K562 (cell line): Measurements from ENCODE around the gene RAX. TPM values are rescaled to one million over a fixed set of nuclear protein-coding genes. Genes with fewer than 3 reads are reported as not detected.

Experiments
- ATAC-seq: fragments of 200-7000 bp; cut with Tn5 transposase; 3 replicates; pipeline ENCODE4 v1.9.1; 2020; ENCODE audit warnings: moderate library complexity
- BruUV-seq: library from RNA; stranded (reverse); fragments of 400-500 nt; replicated peaks from 2 replicates; lab custom pipeline; 2021; lab: Mats Ljungman, UMichigan
- CTCF ChIA-PET: fragments of 300-600 bp; formaldehyde crosslinking; extraction: SDS; loops from one replicate; lab custom pipeline; 2021; ENCODE audit warnings: low intra/inter-chr PET ratio; lab: Yijun Ruan, JAX
- POLR2A ChIA-PET: fragments of 300-600, 350-650 bp; sonication (Branson Sonifier 250); formaldehyde crosslinking; extraction: SDS; loops from one replicate; lab custom pipeline; 2021; ENCODE audit warnings: antibody characterized with exemption, inconsistent platforms; lab: Yijun Ruan, JAX
- DNase-seq, 4 experiments: peaks; one replicate each; pipeline versions ENCODE4 v3.0.0 to v3.0.0-alpha.2; 2011 to 2018; ENCODE audit warnings: low spot score in 3 of 4, mixed read lengths in 3 of 4; ENCODE audit errors: extremely low read depth in 1 of 4
- FAIRE-seq: peaks from 2 replicates; lab custom pipeline; 2011; peaks lifted over from hg19 to GRCh38; lab: Jason Lieb, UNC
- H2AFZ ChIP-seq: 2 replicates; pipeline ENCODE4 v1.6.0; 2011; ENCODE audit warnings: low read depth, low read length, control low read depth, inconsistent platforms
- H3K27ac ChIP-seq: fragments of 200-600 bp; 3 replicates; pipeline ENCODE4 v1.8.0; 2011; ENCODE audit warnings: low read depth, mild to moderate bottlenecking, control low read depth, inconsistent platforms, low read length, moderate library complexity, mixed read lengths; ENCODE audit errors: extremely low read depth
- H3K27me3 ChIP-seq, 2 experiments: fragments of 300-600 bp in 1 of 2; 2 replicates in 1 of 2; 3 replicates in 1 of 2; pipeline versions ENCODE4 v1.6.0 to v1.8.0; 2011; ENCODE audit warnings: inconsistent platforms in 2 of 2, low read length in 2 of 2, mild to moderate bottlenecking in 1 of 2, mixed read lengths in 1 of 2, moderate library complexity in 1 of 2; ENCODE audit not compliant: control insufficient read depth in 2 of 2, insufficient read depth in 2 of 2
- H3K36me3 ChIP-seq: fragments of 300-600 bp; 3 replicates; pipeline ENCODE4 v1.8.0; 2011; ENCODE audit warnings: mild to moderate bottlenecking, low read length, inconsistent platforms; ENCODE audit not compliant: control insufficient read depth, insufficient read depth
- H3K4me1 ChIP-seq, 2 experiments: fragments of 200-600 bp in 1 of 2; replicated peaks in 1 of 2; 2 replicates in 1 of 2; 3 replicates in 1 of 2; pipeline versions ENCODE4 v1.5.1 to v1.8.0; 2011; ENCODE audit warnings: inconsistent platforms in 2 of 2, low read length in 2 of 2, mild to moderate bottlenecking in 1 of 2, mixed read lengths in 1 of 2, moderate library complexity in 1 of 2; ENCODE audit not compliant: control insufficient read depth in 2 of 2, insufficient read depth in 2 of 2
- H3K4me2 ChIP-seq: 2 replicates; pipeline ENCODE4 v1.6.1; 2011; ENCODE audit warnings: low read length, control low read depth, inconsistent platforms, mixed read lengths; ENCODE audit not compliant: insufficient read depth
- H3K4me3 ChIP-seq: fragments of 200-600 bp; sonication (generic), shearing (Covaris generic); 2 replicates; pipeline ENCODE4 v1.5.1; 2016; ENCODE audit warnings: control low read depth, inconsistent platforms
- H3K79me2 ChIP-seq: fragments of 200-600 bp; 3 replicates; pipeline ENCODE4 v1.8.0; 2011; ENCODE audit warnings: low read length, inconsistent platforms; ENCODE audit not compliant: control insufficient read depth, insufficient read depth
- H3K9ac ChIP-seq, 2 experiments: 2 replicates each; pipeline versions ENCODE4 v1.6.0 to v1.6.1; 2011; ENCODE audit warnings: low read depth in 2 of 2, low read length in 2 of 2, control low read depth in 1 of 2, inconsistent platforms in 1 of 2, mild to moderate bottlenecking in 1 of 2, mixed read lengths in 1 of 2; ENCODE audit not compliant: insufficient read depth in 1 of 2
- H3K9me1 ChIP-seq: one replicate; pipeline ENCODE4 v1.6.0; 2011; ENCODE audit warnings: inconsistent platforms, mild to moderate bottlenecking, low read length, moderate library complexity; ENCODE audit not compliant: control insufficient read depth, insufficient read depth
- H3K9me3 ChIP-seq: replicated peaks from 2 replicates; pipeline ENCODE4 v1.5.1; 2011; ENCODE audit warnings: low read depth, low read length, inconsistent platforms; ENCODE audit not compliant: control insufficient read depth, insufficient read depth
- H4K20me1 ChIP-seq: replicated peaks from 2 replicates; pipeline ENCODE4 v1.6.1; 2011; ENCODE audit warnings: low read length, inconsistent platforms, mixed read lengths; ENCODE audit not compliant: control insufficient read depth, insufficient read depth
- DDX20 ChIP-seq: fragments of 450-650 bp; IDR thresholded peaks from 2 replicates; pipeline ENCODE4 v1.6.1; 2016; ENCODE audit warnings: missing genetic modification characterization, low read depth, mild to moderate bottlenecking, missing compliant biosample characterization, moderate library complexity
- E2F3 ChIP-seq: fragments of 250-450 bp; sonication (Bioruptor Pico); IDR thresholded peaks from 2 replicates; pipeline ENCODE4 v1.4.0; 2020; ENCODE audit warnings: mild to moderate bottlenecking
- ESRRA ChIP-seq: fragments of 450-650 bp; IDR thresholded peaks from 2 replicates; pipeline ENCODE4 v1.6.1; 2014; ENCODE audit warnings: low read depth, mild to moderate bottlenecking, moderate library complexity, borderline replicate concordance
- ETV1 ChIP-seq: fragments of 450-650 bp; conservative IDR thresholded peaks from 2 replicates; pipeline ENCODE4 v1.6.1; 2016; ENCODE audit warnings: missing genetic modification characterization, control low read depth, low read depth, missing compliant biosample characterization
- FOXK2 ChIP-seq, 2 experiments: fragments of 450-650 bp; IDR thresholded peaks in 1 of 2; conservative IDR thresholded peaks in 1 of 2; 2 replicates each; pipeline ENCODE4 v1.6.1; 2016; ENCODE audit warnings: low read depth in 2 of 2, mild to moderate bottlenecking in 1 of 2
- HDAC2 ChIP-seq: fragments of 450-650 bp; IDR thresholded peaks from 2 replicates; pipeline ENCODE4 v1.6.1; 2016; ENCODE audit warnings: mild to moderate bottlenecking
- HEY1 ChIP-seq: fragments of 250-450 bp; sonication (Bioruptor Pico); IDR thresholded peaks from 2 replicates; pipeline ENCODE4 v1.5.0; 2020; ENCODE audit warnings: mild to moderate bottlenecking, moderate library complexity, borderline replicate concordance
- HMG20A ChIP-seq: fragments of 450-650 bp; formaldehyde crosslinking; conservative IDR thresholded peaks from 2 replicates; pipeline ENCODE4 v1.4.0; 2020; ENCODE audit warnings: mild to moderate bottlenecking, mixed read lengths
- IFI16 ChIP-seq: fragments of 250-450 bp; sonication (Bioruptor Pico); IDR thresholded peaks from 2 replicates; pipeline ENCODE4 v2.1.2; 2022; ENCODE audit warnings: mild to moderate bottlenecking, inconsistent platforms
- ILK ChIP-seq: fragments of 450-650 bp; IDR thresholded peaks from 2 replicates; pipeline ENCODE4 v1.6.1; 2016; ENCODE audit warnings: missing genetic modification characterization, low read depth, mild to moderate bottlenecking, missing compliant biosample characterization, moderate library complexity, borderline replicate concordance
- MAZ ChIP-seq, 2 experiments: fragments of 450-650 bp in 1 of 2; sonication (generic) in 1 of 2; formaldehyde crosslinking; IDR thresholded peaks in 1 of 2; conservative IDR thresholded peaks in 1 of 2; 2 replicates each; pipeline versions ENCODE4 v1.4.0 to v1.5.0; 2020; ENCODE audit warnings: mild to moderate bottlenecking in 1 of 2, missing genetic modification reagents in 1 of 2
- PHF8 ChIP-seq: fragments of 200-600 bp; sonication (generic); IDR thresholded peaks from 2 replicates; pipeline ENCODE4 v1.6.1; 2012; ENCODE audit warnings: mixed run types, mild to moderate bottlenecking, inconsistent platforms, low read length, moderate library complexity, borderline replicate concordance
- TRIM24 ChIP-seq, 2 experiments: fragments of 450-650 bp; IDR thresholded peaks; 2 replicates each; pipeline ENCODE4 v1.6.1; 2016
- YBX1 ChIP-seq: fragments of 450-650 bp; IDR thresholded peaks from 2 replicates; pipeline ENCODE4 v1.7.1; 2016; ENCODE audit warnings: mild to moderate bottlenecking
- ZNF707 ChIP-seq: fragments of 250-450 bp; sonication (Bioruptor Pico); conservative IDR thresholded peaks from 2 replicates; pipeline ENCODE4 v1.8.0; 2022; ENCODE audit warnings: inconsistent platforms, mild to moderate bottlenecking, moderate library complexity
- WGBS: fragments of 100-300 bp; shearing (Covaris generic); methylation state at CpG from one replicate; pipeline ENCODE4 v1.1.6; 2016; ENCODE audit warnings: low coverage, mixed read lengths; ENCODE audit not compliant: insufficient coverage; ENCODE audit errors: missing lambda C conversion rate; 5-methylcytosine and 5-hydroxymethylcytosine counted together
- in situ Hi-C: fragments of 300-500 bp; cut with MboI; formaldehyde crosslinking; loops from 4 replicates; pipeline ENCODE4 v1.15.0; 2018; ENCODE audit warnings: inconsistent platforms, mixed read lengths
- intact Hi-C: fragments of 100-400 bp; cut with micrococcal nuclease; formaldehyde crosslinking; loops from 2 replicates; pipeline ENCODE4 v1.14.2; 2022
- polyA plus RNA-seq, 8 experiments: library from polyadenylated mRNA; depleted of rRNA in 4 of 8; stranded (reverse) in 5 of 8; unstranded in 3 of 8; fragments of >200 nt; fragmentation: Nextera tagmentation in 2 of 8; fragmentation: Illumina TruSeq in 1 of 8; extraction: Ambion mirVana in 2 of 8; extraction: Trizol in 1 of 8; gene quantifications; 2 replicates each; pipeline versions ENCODE4 v1.2.1 to v1.2.3, GENCODE V29; 2011 to 2014; ENCODE audit warnings: inconsistent platforms in 1 of 8, missing spikeins in 1 of 8
- total RNA-seq, 7 experiments: library from RNA; depleted of rRNA in 6 of 7; stranded (reverse); fragments of >200 nt in 6 of 7; fragmentation: Illumina TruSeq in 2 of 7; extraction: Trizol in 2 of 7; gene quantifications; 2 replicates each; pipeline versions ENCODE4 v1.2.1 to v1.2.3, GENCODE V29; 2011 to 2021; ENCODE audit warnings: low replicate concordance in 1 of 7
- TF ChIP-seq, protein P1 (sequence below): fragments of 250-450 bp; sonication (Bioruptor Pico); IDR thresholded peaks from 2 replicates; pipeline ENCODE4 v1.8.0; 2022; ENCODE audit warnings: moderate library complexity, mild to moderate bottlenecking, inconsistent platforms
- TF ChIP-seq, protein P2 (sequence below): fragments of 250-450 bp; sonication (Bioruptor Pico); IDR thresholded peaks from 2 replicates; pipeline ENCODE4 v1.9.0; 2021; ENCODE audit warnings: mild to moderate bottlenecking, inconsistent platforms
- TF ChIP-seq, protein P3 (sequence below): IDR thresholded peaks from 2 replicates; pipeline ENCODE4 v1.6.1; 2014; ENCODE audit warnings: antibody characterized with exemption

The RAX gene
- total and polyA plus RNA-seq, 9 of the 15 experiments (the other 6 are each of a cell fraction or from before 2014, with no cell fraction given) = not detected

DNA sequence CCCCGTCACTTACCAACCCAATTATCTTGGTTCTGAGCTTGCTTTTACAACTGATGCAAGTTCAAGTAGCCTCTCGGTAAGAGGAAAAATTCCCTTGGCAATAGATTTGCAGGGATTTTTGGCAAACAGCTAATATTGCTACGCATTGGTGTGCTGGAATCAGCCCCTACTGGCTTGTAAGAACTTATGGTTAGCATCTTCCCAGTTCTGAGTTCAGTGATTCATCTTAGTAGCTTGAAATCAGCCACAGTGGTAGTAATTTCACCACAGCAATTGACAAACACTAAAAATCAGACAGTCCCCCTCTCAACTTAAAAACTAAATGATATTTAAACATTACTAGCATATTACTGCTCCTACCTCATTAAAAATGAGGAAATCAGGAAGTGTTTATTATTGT, 5.9 kb upstream of the RAX start (continued):
- TF ChIP-seq HMG20A (CRISPR knock-in tag) = no peak
- TF ChIP-seq, protein P1, sequence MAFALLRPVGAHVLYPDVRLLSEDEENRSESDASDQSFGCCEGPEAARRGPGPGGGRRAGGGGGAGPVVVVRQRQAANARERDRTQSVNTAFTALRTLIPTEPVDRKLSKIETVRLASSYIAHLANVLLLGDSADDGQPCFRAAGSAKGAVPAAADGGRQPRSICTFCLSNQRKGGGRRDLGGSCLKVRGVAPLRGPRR (CRISPR knock-in tag) = no peak
- TF ChIP-seq ETV1 = no peak
- TF ChIP-seq ESRRA = no peak
- no peak for TF ChIP-seq HDAC2
- TF ChIP-seq FOXK2 (conservative IDR thresholded peaks at IDR 0.05 in 1 of 2, IDR thresholded peaks at IDR 0.05 in 1 of 2; ENCODE audit: low read depth in 2 of 2) = no peak
- no peak for TF ChIP-seq ILK (tag)

DNA sequence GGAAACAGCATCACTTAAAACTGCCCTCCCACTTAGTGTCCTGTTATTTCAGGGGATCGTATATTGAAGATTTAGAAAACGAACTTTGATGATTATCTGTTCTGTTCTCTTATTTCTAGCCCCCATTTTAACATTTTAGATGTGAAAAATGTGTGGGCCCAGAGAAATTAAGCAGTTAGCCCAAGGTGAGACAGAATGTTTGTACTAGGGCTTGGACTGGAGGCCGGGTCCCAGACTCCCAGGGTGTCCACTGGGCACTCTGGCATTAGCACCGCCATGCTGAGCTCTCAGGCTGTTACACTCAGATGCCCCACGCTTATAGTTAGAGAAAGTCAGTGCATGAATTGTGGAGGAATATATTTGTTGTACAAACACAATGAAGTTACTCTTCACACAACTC, 5.5 kb upstream of the RAX start:
- H3K9me1 ChIP-seq = no peaks in the 10 kb centered on the region
- ATAC-seq (no peak), DNase-seq (no peak), FAIRE-seq (no peak)
- H4K20me1 ChIP-seq = no peaks in the 10 kb centered on the region
- H3K9me3 ChIP-seq = no peaks in the 10 kb centered on the region
- ChIA-PET CTCF (no interaction called here), POLR2A (no interaction called here)
- intact Hi-C loops = no loop called here
- peaks cover 0 to 4% of the 10 kb centered on the region in 2 experiments; a peak in 1 of 5 replicates for H3K4me1 ChIP-seq
- TF ChIP-seq TRIM24 (IDR thresholded peaks at IDR 0.05) = no peak
- TF ChIP-seq DDX20 (tag) = no peak
- no peak for TF ChIP-seq IFI16 (CRISPR knock-in tag)
- no peak for TF ChIP-seq ZNF707 (CRISPR knock-in tag)
- TF ChIP-seq MAZ (CRISPR knock-in tag; conservative IDR thresholded peaks at IDR 0.05 in 1 of 2, IDR thresholded peaks at IDR 0.05 in 1 of 2) = no peak
- TF ChIP-seq YBX1 = no peak
- no peak for TF ChIP-seq PHF8
- TF ChIP-seq, protein P2, sequence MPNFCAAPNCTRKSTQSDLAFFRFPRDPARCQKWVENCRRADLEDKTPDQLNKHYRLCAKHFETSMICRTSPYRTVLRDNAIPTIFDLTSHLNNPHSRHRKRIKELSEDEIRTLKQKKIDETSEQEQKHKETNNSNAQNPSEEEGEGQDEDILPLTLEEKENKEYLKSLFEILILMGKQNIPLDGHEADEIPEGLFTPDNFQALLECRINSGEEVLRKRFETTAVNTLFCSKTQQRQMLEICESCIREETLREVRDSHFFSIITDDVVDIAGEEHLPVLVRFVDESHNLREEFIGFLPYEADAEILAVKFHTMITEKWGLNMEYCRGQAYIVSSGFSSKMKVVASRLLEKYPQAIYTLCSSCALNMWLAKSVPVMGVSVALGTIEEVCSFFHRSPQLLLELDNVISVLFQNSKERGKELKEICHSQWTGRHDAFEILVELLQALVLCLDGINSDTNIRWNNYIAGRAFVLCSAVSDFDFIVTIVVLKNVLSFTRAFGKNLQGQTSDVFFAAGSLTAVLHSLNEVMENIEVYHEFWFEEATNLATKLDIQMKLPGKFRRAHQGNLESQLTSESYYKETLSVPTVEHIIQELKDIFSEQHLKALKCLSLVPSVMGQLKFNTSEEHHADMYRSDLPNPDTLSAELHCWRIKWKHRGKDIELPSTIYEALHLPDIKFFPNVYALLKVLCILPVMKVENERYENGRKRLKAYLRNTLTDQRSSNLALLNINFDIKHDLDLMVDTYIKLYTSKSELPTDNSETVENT (CRISPR knock-in tag) = no peak
- TF ChIP-seq, protein P3, sequence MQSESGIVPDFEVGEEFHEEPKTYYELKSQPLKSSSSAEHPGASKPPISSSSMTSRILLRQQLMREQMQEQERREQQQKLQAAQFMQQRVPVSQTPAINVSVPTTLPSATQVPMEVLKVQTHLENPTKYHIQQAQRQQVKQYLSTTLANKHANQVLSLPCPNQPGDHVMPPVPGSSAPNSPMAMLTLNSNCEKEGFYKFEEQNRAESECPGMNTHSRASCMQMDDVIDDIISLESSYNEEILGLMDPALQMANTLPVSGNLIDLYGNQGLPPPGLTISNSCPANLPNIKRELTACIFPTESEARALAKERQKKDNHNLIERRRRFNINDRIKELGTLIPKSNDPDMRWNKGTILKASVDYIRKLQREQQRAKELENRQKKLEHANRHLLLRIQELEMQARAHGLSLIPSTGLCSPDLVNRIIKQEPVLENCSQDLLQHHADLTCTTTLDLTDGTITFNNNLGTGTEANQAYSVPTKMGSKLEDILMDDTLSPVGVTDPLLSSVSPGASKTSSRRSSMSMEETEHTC = no peak
- no peak for TF ChIP-seq HEY1 (CRISPR knock-in tag)
- no peak for TF ChIP-seq E2F3 (CRISPR knock-in tag)
- H3K4me2 ChIP-seq = no peak overlapping the region
- no peak overlapping the region for H3K27ac ChIP-seq
- H3K27me3 ChIP-seq = peaks cover 3 to 23% of the 10 kb centered on the region in 2 experiments; a peak in 2 of 5 replicates
- WGBS = 0% methylated on average over 5 of the region's 5 CpGs
- BruUV-seq = no TSS peak
- no peak overlapping the region for H3K4me3 ChIP-seq
- no peaks in the 10 kb centered on the region for H3K79me2 ChIP-seq
- H2AFZ ChIP-seq = no peak overlapping the region
- H3K36me3 ChIP-seq = no peaks in the 10 kb centered on the region
- in situ Hi-C loops = no loop called here
- H3K9ac ChIP-seq = no peak overlapping the region
